Colonic mucosa (tissue), 4 donors: ENCODE data around the gene CCDC150. TPM values are rescaled to one million over a fixed set of nuclear protein-coding genes. Genes with fewer than 3 reads are reported as not detected.

Experiments
- DNase-seq: peaks from one replicate; pipeline ENCODE4 v3.0.0-alpha.2; 2020
- H3K27ac ChIP-seq: fragments of 200-600 bp; one replicate; pipeline ENCODE4 v1.8.0; 2021
- H3K27me3 ChIP-seq: fragments of 200-600 bp; one replicate; pipeline ENCODE4 v1.8.0; 2021
- H3K36me3 ChIP-seq: fragments of 200-600 bp; one replicate; pipeline ENCODE4 v1.8.0; 2021
- H3K4me1 ChIP-seq: fragments of 200-600 bp; one replicate; pipeline ENCODE4 v1.8.0; 2021; ENCODE audit warnings: mild to moderate bottlenecking
- H3K4me3 ChIP-seq: fragments of 200-600 bp; one replicate; pipeline ENCODE4 v1.8.0; 2021
- H3K9ac ChIP-seq, 2 donors: one replicate each; pipeline ENCODE4 v1.7.0; 2013; ENCODE audit warnings: control low read depth in 2 of 2, low read depth in 2 of 2, low read length in 2 of 2
- H3K9me3 ChIP-seq: fragments of 200-600 bp; one replicate; pipeline ENCODE4 v1.8.0; 2021
- CTCF ChIP-seq: fragments of 200-600 bp; IDR thresholded peaks from one replicate; pipeline ENCODE4 v1.8.0; 2022; ENCODE audit warnings: antibody characterized with exemption, mild to moderate bottlenecking
- intact Hi-C: fragments of 100-400 bp; cut with DNase I; formaldehyde crosslinking; loops from one replicate; pipeline ENCODE4 v1.14.1; 2022
- total RNA-seq, 2 donors: library from RNA; stranded (reverse); fragmentation: NEBNext Ultra II Directional in 1 of 2; extraction: Animal tissue kit (Norgen Biotek cat#: 25700) in 1 of 2; gene quantifications; one replicate each; pipeline ENCODE4 v1.2.1, GENCODE V29; 2021
- donor health status: healthy.
- donor health status: DM: no; HTN: no; CAD: no.
- donor health status: DM: no; HTN: no; CAD: no.

The CCDC150 gene
- total RNA-seq, 2 donors from 2014 or later: 3.8 to 10.3 TPM

- H3K4me3 ChIP-seq: peak within 1 kb of the TSS; percentile 45
- DNase-seq: peak; percentile 18
- intact Hi-C loops: no loop called here
- no peaks in the 10 kb centered on the region for H3K36me3 ChIP-seq
- H3K27me3 ChIP-seq: peaks cover 30% of the 10 kb centered on the region
- TF ChIP-seq CTCF: no peak
- H3K9ac ChIP-seq: no peak within 1 kb of the TSS
- H3K27ac ChIP-seq: no peak within 1 kb of the TSS
- H3K9me3 ChIP-seq: no peaks in the 10 kb centered on the region
- H3K4me1 ChIP-seq: no peaks in the 10 kb centered on the region
Observed at GRCh38 chr2:196592911-196593881, 46.3 kb upstream of the CCDC150 start, which contains the start of gene HECW2. Gene HECW2, minus strand, starts transcription at chr2:196593554.

GRCh38 chr2:196594158-196594557 lies 45.4 kb upstream of the CCDC150 start:
- DNase-seq: no peak
- Histone ChIP-seq H3K36me3 (no peaks in the 10 kb centered on the region), H3K9me3 (no peaks in the 10 kb centered on the region), H3K9ac (no peak overlapping the region), H3K27ac (no peak overlapping the region), H3K4me1 (no peaks in the 10 kb centered on the region), H3K4me3 (no peak overlapping the region), H3K27me3 (peaks cover 30% of the 10 kb centered on the region)
- no peak for TF ChIP-seq CTCF
- intact Hi-C loops: no loop called here

- Histone ChIP-seq H3K27me3 (peaks cover 15% of the 10 kb centered on the region), H3K4me1 (no peaks in the 10 kb centered on the region), H3K9ac (no peak overlapping the region), H3K27ac (no peak overlapping the region), H3K36me3 (no peaks in the 10 kb centered on the region), H3K4me3 (no peak overlapping the region), H3K9me3 (no peaks in the 10 kb centered on the region)
- intact Hi-C loops: no loop called here
- DNase-seq: no peak
- TF ChIP-seq CTCF: no peak
Observed at GRCh38 chr2:196597531-196597930, 42.0 kb upstream of the CCDC150 start.

- Histone ChIP-seq H3K36me3 (no peaks in the 10 kb centered on the region), H3K27ac (no peak overlapping the region), H3K9ac (no peak overlapping the region), H3K4me3 (no peak overlapping the region), H3K27me3 (peaks cover 10% of the 10 kb centered on the region), H3K9me3 (no peaks in the 10 kb centered on the region), H3K4me1 (no peaks in the 10 kb centered on the region)
- TF ChIP-seq CTCF: no peak
- intact Hi-C loops: no loop called here
- no peak for DNase-seq
Observed at GRCh38 chr2:196598412-196598811, 41.1 kb upstream of the CCDC150 start.

- Histone ChIP-seq H3K4me3 (no peak overlapping the region), H3K9me3 (no peaks in the 10 kb centered on the region), H3K9ac (no peak overlapping the region), H3K36me3 (no peaks in the 10 kb centered on the region), H3K4me1 (no peaks in the 10 kb centered on the region), H3K27me3 (peaks cover 6% of the 10 kb centered on the region), H3K27ac (no peak overlapping the region)
- no peak for DNase-seq
- no peak for TF ChIP-seq CTCF
- intact Hi-C loops: no loop called here
Observed at GRCh38 chr2:196598846-196599245, 40.7 kb upstream of the CCDC150 start.
